ENCODE data around the gene MYOZ3. TPM values are rescaled to one million over a fixed set of nuclear protein-coding genes. Genes with fewer than 3 reads are reported as not detected.

MYOZ3 gene
- total RNA-seq, 2 donors from 2014 or later = 2.0 to 3.5 TPM

GRCh38 chr5:150633429-150633828 is 27.6 kb upstream of the MYOZ3 start:
- Histone ChIP-seq H3K4me3 (no peak overlapping the region), H3K27ac (peak overlapping the region; percentile 99), H3K36me3 (peaks cover 22% of the 10 kb centered on the region), H3K9me3 (no peaks in the 10 kb centered on the region), H3K27me3 (no peaks in the 10 kb centered on the region), H3K4me1 (peaks cover 0 to 92% of the 10 kb centered on the region in 2 donors)
- no peak for DNase-seq (ENCODE audit: low spot score)
- TF ChIP-seq CTCF (IDR thresholded peaks at IDR 0.05) = no peak

DNA sequence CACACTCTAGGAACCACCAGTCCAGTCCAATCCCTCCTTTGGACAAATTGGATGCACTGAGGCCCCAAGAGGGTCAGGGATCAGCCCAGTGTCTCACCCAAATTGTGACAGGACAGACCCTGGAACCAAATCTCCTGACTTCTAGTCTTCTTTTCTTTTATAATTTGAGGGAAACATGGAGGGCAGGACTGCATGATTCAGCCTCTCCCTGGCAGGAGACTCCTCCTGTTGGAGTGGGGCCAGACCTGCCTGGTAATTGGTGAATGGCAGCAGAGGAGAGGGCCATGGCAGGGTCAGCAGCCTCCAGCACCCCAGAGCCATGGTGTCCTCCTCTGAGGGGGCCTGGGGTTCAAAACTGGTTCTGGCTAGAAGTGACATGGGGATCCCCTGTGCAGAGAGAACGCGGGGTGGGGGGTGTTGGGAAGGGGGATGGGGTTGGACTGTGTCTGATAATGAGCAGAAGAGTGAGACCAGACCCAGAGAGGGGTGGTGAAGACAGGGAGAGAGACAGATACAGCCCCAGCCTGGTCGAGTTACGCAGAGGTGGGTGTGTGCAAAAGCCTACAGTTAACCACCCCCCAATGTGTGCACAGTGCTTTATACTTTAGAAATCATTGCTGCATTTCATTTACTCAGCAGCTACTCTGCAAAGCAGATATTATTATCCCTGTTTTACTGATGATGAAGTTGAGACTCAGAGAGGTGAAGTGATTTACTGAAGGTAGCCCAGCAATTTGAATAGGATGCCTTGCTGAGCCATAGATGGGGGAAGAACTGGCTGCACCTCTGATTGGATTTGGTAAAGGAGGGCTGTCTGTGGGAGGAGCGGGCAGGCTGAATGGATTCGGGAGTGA is 24.4 kb upstream of the MYOZ3 start:
- Histone ChIP-seq H3K4me1 (peaks cover 0 to 92% of the 10 kb centered on the region in 2 donors), H3K27ac (peak overlapping the region; percentile 96), H3K27me3 (no peaks in the 10 kb centered on the region), H3K9me3 (no peaks in the 10 kb centered on the region), H3K4me3 (no peak overlapping the region), H3K36me3 (peaks cover 14% of the 10 kb centered on the region)
- TF ChIP-seq CTCF (IDR thresholded peaks at IDR 0.05) = no peak
- no peak for DNase-seq (ENCODE audit: low spot score)

GRCh38 chr5:150637245-150638052 is 23.6 kb upstream of the MYOZ3 start:
- peaks cover 0 to 92% of the 10 kb centered on the region in 2 donors for H3K4me1 ChIP-seq
- peak overlapping the region; percentile 96 for H3K27ac ChIP-seq
- TF ChIP-seq CTCF (IDR thresholded peaks at IDR 0.05) = no peak
- H3K36me3 ChIP-seq = peaks cover 13% of the 10 kb centered on the region
- no peaks in the 10 kb centered on the region for H3K27me3 ChIP-seq
- no peaks in the 10 kb centered on the region for H3K9me3 ChIP-seq
- H3K4me3 ChIP-seq = no peak overlapping the region
- no peak for DNase-seq (ENCODE audit: low spot score)

GRCh38 chr5:150638053-150638444 is 23.0 kb upstream of the MYOZ3 start:
- H3K4me1 ChIP-seq = peaks cover 0 to 92% of the 10 kb centered on the region in 2 donors
- TF ChIP-seq CTCF (IDR thresholded peaks at IDR 0.05) = no peak
- peaks cover 13% of the 10 kb centered on the region for H3K36me3 ChIP-seq
- H3K27me3 ChIP-seq = no peaks in the 10 kb centered on the region
- peak overlapping the region; percentile 96 for H3K27ac ChIP-seq
- H3K4me3 ChIP-seq = no peak overlapping the region
- no peaks in the 10 kb centered on the region for H3K9me3 ChIP-seq
- no peak for DNase-seq (ENCODE audit: low spot score)

DNA sequence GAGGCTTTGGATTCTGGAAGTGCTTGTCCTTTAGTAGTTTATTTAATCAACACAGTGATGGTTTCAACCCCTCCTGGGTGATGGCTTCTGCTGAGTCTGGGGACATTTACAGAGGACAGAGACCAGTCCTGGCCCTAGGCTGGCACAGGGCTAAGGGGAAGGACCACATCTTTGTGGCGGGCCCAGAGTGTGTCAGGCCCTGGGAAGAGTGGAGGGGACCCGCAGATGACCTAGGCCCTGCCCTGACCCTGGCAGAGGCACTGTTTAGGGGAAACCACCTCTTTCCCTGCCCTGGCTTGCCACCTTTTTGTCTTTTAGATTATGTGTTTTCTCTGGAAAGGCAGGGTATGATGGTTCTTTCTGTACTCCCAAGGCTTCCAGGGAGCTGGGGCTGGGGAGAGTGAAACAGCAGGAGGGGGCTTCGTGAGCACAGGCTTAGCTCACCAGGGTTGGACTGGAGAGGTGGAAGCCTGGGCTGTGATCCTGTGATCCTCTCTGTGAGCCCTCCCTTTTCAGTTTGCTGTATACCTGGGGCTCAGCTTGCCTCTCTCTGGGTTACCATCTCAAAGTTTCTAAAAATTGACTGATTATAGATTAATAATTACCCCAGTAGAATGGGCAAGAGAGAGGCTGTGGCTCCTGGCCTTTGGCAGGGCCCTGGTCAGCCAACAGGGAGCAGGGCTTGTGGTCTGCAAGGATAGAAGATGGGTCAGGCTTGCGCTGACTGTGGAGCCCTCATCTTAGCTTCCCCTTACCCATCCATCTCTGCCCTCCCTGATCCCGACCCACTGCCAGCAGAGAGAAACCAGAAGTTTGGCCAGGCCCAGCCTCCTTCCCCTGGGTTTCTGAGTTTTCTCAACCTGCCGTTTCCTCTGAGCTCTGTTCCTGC is 22.3 kb upstream of the MYOZ3 start:
- no peak for DNase-seq (ENCODE audit: low spot score)
- Histone ChIP-seq H3K27ac (peak overlapping the region; percentile 96), H3K4me3 (no peak overlapping the region), H3K36me3 (peaks cover 13% of the 10 kb centered on the region), H3K27me3 (no peaks in the 10 kb centered on the region), H3K4me1 (peaks cover 0 to 95% of the 10 kb centered on the region in 2 donors), H3K9me3 (no peaks in the 10 kb centered on the region)
- no peak for TF ChIP-seq CTCF (IDR thresholded peaks at IDR 0.05)

All from right atrium auricular region (tissue), 2 donors.